ENCODE measurements around the gene RAB8A. TPM values are rescaled to one million over a fixed set of nuclear protein-coding genes. Genes with fewer than 3 reads are reported as not detected.
A peak's percentile ranks its signal among the peaks of the same experiment; 100 is the strongest.

RAB8A gene
- total and polyA plus RNA-seq, 9 of the 15 experiments (the other 6 are each of a cell fraction or from before 2014, with no cell fraction given): 11.2 to 102 (median 53.2) TPM

GRCh38 chr19:16115301-16116039 is 3.8 kb downstream of the RAB8A start:
- H3K4me1 ChIP-seq (replicated peaks in 1 of 2; ENCODE audit: control insufficient read depth in 2 of 2, insufficient read depth in 2 of 2, low read length in 2 of 2): peaks cover 19 to 20% of the 10 kb centered on the region in 2 experiments
- 95% methylated on average over 9 of the region's 9 CpGs for WGBS (ENCODE audit: insufficient coverage, low coverage, missing lambda C conversion rate)
- no peak for FAIRE-seq
- no peak for DNase-seq (ENCODE audit: extremely low read depth in 1 of 4, low spot score in 3 of 4)
- no peaks in the 10 kb centered on the region for H3K27me3 ChIP-seq (ENCODE audit: control insufficient read depth in 2 of 2, insufficient read depth in 2 of 2, low read length in 2 of 2)
- no peak overlapping the region for H3K4me2 ChIP-seq (ENCODE audit: insufficient read depth, low read length)
- ChIA-PET POLR2A (no interaction called here), CTCF (ENCODE audit: low intra/inter-chr PET ratio) (no interaction called here)
- H3K79me2 ChIP-seq (ENCODE audit: control insufficient read depth, insufficient read depth, low read length): peaks cover 43% of the 10 kb centered on the region
- BruUV-seq (replicated peaks): no TSS peak
- H3K9me1 ChIP-seq (ENCODE audit: control insufficient read depth, insufficient read depth, low read length): no peaks in the 10 kb centered on the region
- in situ Hi-C loops (cut with MboI): no loop called here
- H3K9ac ChIP-seq (ENCODE audit: insufficient read depth in 1 of 2, low read depth in 2 of 2, low read length in 2 of 2): peak overlapping the region in 1 of 2 experiments; percentile 79; a peak in 2 of 4 replicates
- intact Hi-C loops (cut with micrococcal nuclease): no loop called here
- no peaks in the 10 kb centered on the region for H3K9me3 ChIP-seq (replicated peaks; ENCODE audit: control insufficient read depth, insufficient read depth, low read depth, low read length)
- H4K20me1 ChIP-seq (replicated peaks; ENCODE audit: control insufficient read depth, insufficient read depth, low read length): peaks cover 17% of the 10 kb centered on the region
- H3K27ac ChIP-seq (ENCODE audit: extremely low read depth, low read depth, low read length): no peak overlapping the region
- no peak overlapping the region for H3K4me3 ChIP-seq
- no peak for ATAC-seq
- peaks cover 60% of the 10 kb centered on the region; the same call in 2 of the 3 replicates for H3K36me3 ChIP-seq (ENCODE audit: control insufficient read depth, insufficient read depth, low read length)
- H2AFZ ChIP-seq (ENCODE audit: low read depth, low read length): no peak overlapping the region
- TF ChIP-seq VEZF1 (CRISPR knock-in tag; IDR thresholded peaks at IDR 0.05) (no peak), NBN (IDR thresholded peaks at IDR 0.05; ENCODE audit: low read depth) (no peak), HBP1 (CRISPR knock-in tag; IDR thresholded peaks at IDR 0.05) (no peak), ZNF384 (IDR thresholded peaks at IDR 0.05; ENCODE audit: low read depth, low read length) (no peak), IRF9 (tag; IDR thresholded peaks at IDR 0.05) (no peak), ZNF717 (CRISPR knock-in tag; IDR thresholded peaks at IDR 0.05) (no peak), PREB (CRISPR knock-in tag; IDR thresholded peaks at IDR 0.05) (no peak), ZFP36 (IDR thresholded peaks at IDR 0.05; ENCODE audit: low read depth, low read length, partially characterized antibody) (no peak), HES1 (IDR thresholded peaks at IDR 0.05; ENCODE audit: low read depth) (no peak), RCOR1 (IDR thresholded peaks at IDR 0.05; ENCODE audit: borderline replicate concordance in 1 of 2, low read depth in 2 of 2, low read length in 2 of 2) (no peak), KDM2B (CRISPR knock-in tag; IDR thresholded peaks at IDR 0.05) (no peak), POLR2A (conservative IDR thresholded peaks at IDR 0.05) (no peak), KLF16 (IDR thresholded peaks at IDR 0.05) (no peak), ETS2 (tag; IDR thresholded peaks at IDR 0.05; ENCODE audit: borderline replicate concordance, poor library complexity, severe bottlenecking) (no peak), STAT5B (CRISPR knock-in tag; IDR thresholded peaks at IDR 0.05) (no peak)
